Epithelial cell of esophagus (primary cell): ENCODE measurements around the gene ULBP1.
A peak's percentile ranks its signal among the peaks of the same experiment; 100 is the strongest.
"Not testable (repeated sequence)": the region's sequence is repeated elsewhere in the genome, so short reads cannot be mapped to it uniquely, and the experiment has no call there.

ENCODE experiments used
- DNase-seq: peaks from one replicate; pipeline ENCODE4 v3.0.0; 2010; ENCODE audit warnings: low read depth
- H3K4me3 ChIP-seq: 2 replicates; pipeline ENCODE4 v1.5.1; 2011; ENCODE audit warnings: mild to moderate bottlenecking, low read length, control low read depth
- CTCF ChIP-seq: IDR thresholded peaks from 2 replicates; pipeline ENCODE4 v1.5.1; 2011; ENCODE audit warnings: low read depth, mild to moderate bottlenecking, low read length, control low read depth, inconsistent platforms; ENCODE audit not compliant: insufficient read depth; ENCODE audit errors: missing control alignments

Gene ULBP1

DNA sequence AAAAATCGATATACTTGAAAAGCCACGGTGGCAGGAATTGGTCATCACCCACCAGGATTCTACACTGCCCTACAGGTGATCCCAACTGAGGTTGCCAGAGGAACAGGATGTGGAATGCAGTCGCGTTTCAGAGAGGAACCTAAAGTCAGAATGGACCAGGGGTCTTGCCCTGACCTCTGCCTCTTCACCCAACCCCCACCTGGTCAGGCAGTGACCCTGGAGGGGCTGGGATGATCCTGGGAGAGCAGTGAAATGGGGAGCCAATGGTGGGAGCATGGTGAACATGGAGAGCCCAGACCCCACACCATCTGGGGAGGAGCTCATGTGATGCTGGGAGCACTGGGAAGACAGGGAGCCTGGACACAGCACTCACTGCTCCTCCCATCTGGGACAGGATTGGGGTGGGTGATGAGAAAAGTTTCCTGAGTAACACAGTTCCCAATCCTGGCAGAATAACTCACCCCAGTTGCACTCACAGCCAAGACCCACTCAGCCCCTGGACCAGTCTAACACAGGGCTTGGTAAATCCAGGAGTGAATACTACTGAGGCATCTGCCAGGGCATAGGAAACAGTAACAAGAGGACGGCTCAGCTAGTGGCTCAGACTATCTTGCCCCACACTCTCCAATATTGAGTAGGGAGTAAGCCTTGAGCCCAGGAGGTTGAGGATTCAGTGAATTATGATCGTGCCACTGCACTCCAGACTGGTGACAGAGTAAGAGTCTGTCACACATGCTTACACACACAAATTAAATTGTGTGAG lies 23.7 kb upstream of the ULBP1 start:
- no peak for TF ChIP-seq CTCF
- H3K4me3 ChIP-seq: no peak overlapping the region
- DNase-seq: no peak

GRCh38 chr6:149940672-149940982 lies 23.1 kb upstream of the ULBP1 start:
- H3K4me3 ChIP-seq: no peak overlapping the region
- TF ChIP-seq CTCF: no peak

DNA sequence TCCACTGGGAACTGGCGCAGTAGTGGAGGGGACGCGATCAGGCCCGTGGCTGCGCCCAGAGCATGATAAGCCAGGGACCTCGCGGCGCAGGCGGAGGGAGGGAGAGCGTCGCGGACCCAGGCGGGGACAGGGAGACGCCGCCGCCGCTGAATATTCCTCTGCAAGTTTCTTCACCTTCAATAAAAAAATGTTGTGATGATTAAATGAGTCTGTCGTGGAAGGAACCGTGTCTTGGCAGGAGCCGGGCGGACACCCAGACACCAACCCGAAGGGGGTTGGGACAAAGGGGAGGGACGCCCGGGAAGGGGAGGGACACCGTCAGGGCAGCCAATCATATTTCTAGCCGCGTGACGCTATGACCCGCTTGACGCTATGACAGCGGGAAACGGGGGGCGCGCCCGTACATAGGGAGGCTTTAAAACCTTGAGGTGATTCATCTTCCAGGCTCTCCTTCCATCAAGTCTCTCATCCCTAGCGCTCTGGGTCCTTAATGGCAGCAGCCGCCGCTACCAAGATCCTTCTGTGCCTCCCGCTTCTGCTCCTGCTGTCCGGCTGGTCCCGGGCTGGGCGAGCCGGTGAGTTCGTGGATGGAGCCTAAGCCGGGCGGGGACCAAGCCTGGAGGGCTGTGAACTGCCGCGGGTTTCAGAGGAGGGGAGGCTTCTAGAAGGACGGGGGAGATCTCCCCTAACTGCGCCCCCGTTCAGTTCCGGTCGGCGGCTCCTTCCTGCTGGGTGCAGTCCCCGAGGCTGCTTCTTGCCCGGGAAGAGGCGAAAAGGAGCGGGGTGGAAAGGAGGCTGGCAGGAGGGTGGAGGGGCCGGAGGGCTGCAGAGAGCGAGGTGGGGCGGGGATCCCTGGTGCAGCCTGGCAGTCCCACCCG lies 21.9 kb upstream of the ULBP1 start, which contains the start of gene ULBP2:
TSS of gene ULBP2 (plus strand) at position 432 of the 878 bp plus-strand sequence. CDS start at position 491, 59 bp downstream.
- peak within 1 kb of the TSS; percentile 70 for H3K4me3 ChIP-seq
- no peak for TF ChIP-seq CTCF
- DNase-seq: peak; percentile 99

More at GRCh38 chr6:149940672-149940982, 23.1 kb upstream of the ULBP1 start:
- no peak for DNase-seq

DNA sequence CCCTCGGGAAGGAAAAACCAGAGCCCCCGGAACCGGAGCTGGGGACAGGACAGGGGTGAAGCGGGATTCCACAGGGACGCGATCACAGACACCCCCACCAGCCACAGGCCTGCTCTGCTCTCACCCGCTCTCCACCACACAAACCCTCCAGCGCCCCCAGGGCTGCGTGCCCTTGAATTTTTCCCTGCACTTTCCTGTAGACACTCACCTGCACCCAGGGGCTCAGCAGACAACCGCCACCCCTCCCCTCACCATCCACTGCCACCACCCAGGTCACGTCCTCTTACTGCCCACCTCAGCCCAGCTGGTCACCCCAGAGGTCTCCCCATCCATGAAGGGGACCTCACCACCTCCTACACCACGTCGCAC lies 21.3 kb upstream of the ULBP1 start:
- H3K4me3 ChIP-seq: peak overlapping the region; percentile 70
- TF ChIP-seq CTCF: no peak
- no peak for DNase-seq

- not testable (repeated sequence) for H3K4me3 ChIP-seq, DNase-seq
These were observed 20.4 kb upstream of the ULBP1 start for GRCh38 chr6:149943321-149943720.

GRCh38 chr6:149945276-149945675 lies 18.5 kb upstream of the ULBP1 start:
- H3K4me3 ChIP-seq, DNase-seq: not testable (repeated sequence)

GRCh38 chr6:149946631-149947030 lies 17.1 kb upstream of the ULBP1 start:
- not testable (repeated sequence) for DNase-seq, H3K4me3 ChIP-seq

GRCh38 chr6:149947533-149947932 lies 16.2 kb upstream of the ULBP1 start:
- DNase-seq, H3K4me3 ChIP-seq: not testable (repeated sequence)

DNA sequence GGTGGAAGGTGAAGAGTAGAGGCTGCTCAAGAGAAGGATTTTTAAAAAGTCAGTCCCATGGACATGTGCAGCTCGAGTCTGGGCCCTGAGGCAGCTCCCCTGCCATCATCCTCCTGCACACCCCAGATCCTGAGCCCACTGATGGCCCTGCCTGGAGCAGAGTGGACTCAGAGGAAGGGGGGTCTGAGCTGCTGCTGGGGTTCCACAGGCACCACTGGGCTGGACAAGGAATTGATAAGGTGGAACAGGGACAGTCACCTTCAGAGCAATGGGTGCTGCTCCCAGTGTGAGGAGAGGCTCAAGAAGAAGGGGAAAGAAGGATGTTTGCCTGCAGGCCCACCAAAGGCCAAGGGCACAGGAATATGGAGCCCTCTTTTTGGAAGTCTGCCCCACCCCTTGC lies 15.7 kb upstream of the ULBP1 start:
- DNase-seq: no peak
- TF ChIP-seq CTCF: no peak
- no peak overlapping the region for H3K4me3 ChIP-seq
